Erythroblast (primary cell): ENCODE measurements around the gene MYO16.

ENCODE experiments used
- DNase-seq, 2 experiments: peaks; one replicate each; lab custom pipeline; 2025; lab: John Stamatoyannopoulos, UW
- GATA1 ChIP-seq: IDR thresholded peaks from 2 replicates; pipeline ENCODE4 v1.6.1; 2011; ENCODE audit warnings: low read depth, mild to moderate bottlenecking, control low read depth, low read length, moderate library complexity
- POLR2A ChIP-seq: IDR thresholded peaks from 2 replicates; pipeline ENCODE4 v1.6.1; 2011; ENCODE audit warnings: mild to moderate bottlenecking, low read length

The MYO16 gene

DNA sequence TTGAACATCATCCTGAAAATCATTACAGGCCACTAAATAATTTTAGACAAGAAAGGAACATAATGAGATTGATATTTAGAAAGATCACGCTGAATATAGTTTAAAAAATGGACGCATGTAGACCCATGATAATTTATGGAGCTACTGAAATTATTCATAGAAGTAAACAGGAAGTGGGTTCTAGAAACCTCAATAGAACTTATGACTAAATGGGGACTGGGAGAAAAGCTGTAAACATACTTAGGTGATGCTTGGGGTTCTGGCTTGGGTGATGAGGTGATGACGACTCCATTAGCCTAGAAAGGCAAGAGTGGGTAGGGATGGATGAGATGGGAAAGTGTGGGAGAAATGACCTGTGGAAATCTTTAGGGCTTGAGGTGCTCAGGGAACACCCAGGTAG lies 484.0 kb downstream of the MYO16 start:
- no peak for DNase-seq
- TF ChIP-seq POLR2A (no peak), GATA1 (no peak)

DNA sequence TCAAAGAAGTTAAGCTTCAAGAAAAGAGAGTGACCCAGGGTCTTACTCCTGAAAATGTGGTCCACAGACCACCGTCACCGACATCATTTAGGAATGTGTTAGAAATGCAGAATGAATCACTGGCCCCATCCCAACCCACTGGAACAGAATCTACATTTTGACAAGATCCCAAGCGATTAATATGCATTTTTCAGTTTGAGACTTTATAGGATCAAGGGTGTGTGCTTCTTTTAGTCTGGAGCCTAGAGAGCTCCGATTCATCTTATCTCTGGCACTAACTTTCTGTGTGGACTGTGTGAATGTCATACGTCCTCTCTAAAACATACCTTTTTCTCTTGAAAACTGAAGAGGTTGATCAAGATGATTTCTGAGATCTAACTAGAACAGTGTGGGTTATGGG lies 484.8 kb downstream of the MYO16 start:
- no peak for TF ChIP-seq GATA1
- TF ChIP-seq POLR2A: no peak
- no peak for DNase-seq

DNA sequence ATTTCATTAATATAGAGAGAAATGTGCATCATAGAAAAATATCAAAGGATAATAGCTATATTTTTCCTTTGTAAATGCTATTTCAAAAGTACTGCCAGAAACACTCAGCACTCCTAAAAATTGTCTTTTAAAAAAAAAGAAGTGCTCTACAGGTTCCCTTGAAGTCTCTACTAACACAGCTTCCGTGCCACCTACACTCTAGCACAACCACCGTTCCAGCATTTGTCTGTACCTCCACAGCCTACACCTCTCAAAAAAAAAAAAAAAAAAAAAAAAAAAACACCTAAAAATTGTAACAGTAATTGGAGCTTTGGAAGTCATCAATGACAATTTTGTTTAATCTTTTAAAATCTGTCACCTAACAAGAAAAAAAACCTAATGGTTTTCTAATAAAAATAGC lies 485.6 kb downstream of the MYO16 start:
- TF ChIP-seq POLR2A (no peak), GATA1 (no peak)

DNA sequence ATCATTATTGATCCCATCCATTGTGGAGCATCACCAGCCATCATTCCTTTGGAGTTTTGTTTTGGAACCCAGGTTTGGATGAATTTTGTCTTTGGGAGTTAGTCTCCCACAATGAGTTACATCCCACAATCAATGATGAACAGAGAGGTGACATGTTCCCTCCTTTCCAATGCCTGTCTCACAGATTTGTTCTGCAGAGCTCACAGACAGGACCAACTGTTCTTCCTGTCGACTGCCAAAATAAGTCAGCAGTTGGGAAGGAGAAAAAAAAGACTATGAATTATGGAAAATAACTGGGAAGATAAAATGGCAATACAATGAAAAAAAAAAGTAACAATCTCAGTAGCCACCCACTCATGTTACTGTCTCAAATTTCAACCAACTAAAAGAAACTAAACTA lies 489.1 kb downstream of the MYO16 start:
- no peak for TF ChIP-seq POLR2A
- TF ChIP-seq GATA1: no peak
- no peak for DNase-seq

More for the DNA sequence above, 485.6 kb downstream of the MYO16 start:
- no peak for DNase-seq

DNA sequence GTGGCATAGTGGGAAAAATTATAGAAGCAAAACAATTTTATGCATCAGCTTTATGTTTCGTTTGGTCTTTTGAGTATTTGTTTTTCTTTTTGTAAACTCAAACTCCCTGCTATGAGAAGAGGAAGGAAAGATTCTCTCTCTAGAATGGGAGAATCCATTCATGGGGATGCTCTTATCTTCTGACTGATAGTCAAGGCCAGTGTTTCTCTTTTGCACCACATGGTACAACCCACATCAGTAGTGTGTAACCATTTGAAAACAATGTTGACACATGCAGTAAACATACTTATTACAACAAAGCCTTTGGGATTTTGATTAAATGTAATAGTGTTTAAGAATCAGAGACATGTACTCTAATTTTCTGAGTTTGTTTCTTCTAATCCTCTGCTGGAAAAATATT lies 490.5 kb downstream of the MYO16 start:
- DNase-seq: no peak
- no peak for TF ChIP-seq GATA1
- no peak for TF ChIP-seq POLR2A

DNA sequence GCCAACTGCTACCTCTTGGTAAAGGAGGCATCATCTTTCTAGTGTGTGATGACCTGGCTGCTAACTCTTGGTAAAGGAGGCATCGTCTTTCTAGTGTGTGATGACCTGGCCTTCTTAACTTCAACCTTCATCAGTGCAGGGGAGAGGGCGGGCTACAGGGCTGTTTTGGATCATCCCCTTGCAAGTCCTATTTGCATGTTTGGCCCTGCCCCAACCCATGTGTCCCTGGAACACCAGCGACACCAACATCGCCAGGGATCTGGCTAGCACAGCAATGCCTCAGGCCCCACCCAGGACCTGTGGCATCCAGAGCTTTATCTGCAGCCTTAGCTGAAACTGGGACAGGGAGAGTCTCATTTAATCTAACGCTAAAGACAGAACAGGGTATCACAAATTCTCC lies 492.4 kb downstream of the MYO16 start:
- DNase-seq: no peak
- TF ChIP-seq POLR2A (no peak), GATA1 (no peak)

DNA sequence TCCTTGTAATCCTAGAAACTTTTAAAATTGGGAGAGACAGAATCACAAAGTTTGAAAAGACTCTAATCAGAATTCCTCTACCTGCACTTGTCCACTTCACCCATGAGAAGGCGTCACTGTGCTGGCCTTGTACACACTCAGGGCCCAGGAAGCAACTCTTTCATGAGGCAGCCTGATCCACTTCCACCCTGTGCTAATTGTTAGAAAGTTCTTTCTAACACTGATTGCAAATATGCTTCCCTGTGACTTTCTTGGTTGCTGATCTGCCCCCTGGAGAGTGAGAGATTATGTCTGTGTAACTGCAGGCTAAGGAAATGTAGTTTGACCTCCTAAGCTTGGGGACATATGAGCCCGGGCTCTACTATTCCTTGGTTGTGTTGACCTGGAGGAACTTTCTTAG lies 494.6 kb downstream of the MYO16 start:
- TF ChIP-seq GATA1: no peak
- TF ChIP-seq POLR2A: no peak
- no peak for DNase-seq

DNA sequence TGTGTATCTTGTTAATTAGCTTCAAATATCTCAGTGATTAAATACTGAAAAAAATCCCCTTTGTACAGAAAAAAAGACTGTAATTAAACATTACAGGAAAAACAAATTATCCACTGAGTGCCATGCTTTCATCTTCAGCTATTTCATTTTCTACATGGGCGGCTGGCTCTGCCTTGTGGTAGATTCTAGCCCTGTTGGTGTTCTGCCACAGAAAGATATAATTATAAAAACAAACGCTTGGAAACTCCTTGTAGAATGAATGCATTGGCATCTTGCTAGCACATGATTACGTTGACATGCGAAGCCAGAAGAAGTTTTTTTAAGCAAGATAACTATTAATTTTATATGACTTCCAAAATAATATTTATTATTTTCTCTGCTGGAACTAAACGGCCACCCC lies 496.8 kb downstream of the MYO16 start:
- no peak for DNase-seq
- TF ChIP-seq GATA1: no peak
- no peak for TF ChIP-seq POLR2A

DNA sequence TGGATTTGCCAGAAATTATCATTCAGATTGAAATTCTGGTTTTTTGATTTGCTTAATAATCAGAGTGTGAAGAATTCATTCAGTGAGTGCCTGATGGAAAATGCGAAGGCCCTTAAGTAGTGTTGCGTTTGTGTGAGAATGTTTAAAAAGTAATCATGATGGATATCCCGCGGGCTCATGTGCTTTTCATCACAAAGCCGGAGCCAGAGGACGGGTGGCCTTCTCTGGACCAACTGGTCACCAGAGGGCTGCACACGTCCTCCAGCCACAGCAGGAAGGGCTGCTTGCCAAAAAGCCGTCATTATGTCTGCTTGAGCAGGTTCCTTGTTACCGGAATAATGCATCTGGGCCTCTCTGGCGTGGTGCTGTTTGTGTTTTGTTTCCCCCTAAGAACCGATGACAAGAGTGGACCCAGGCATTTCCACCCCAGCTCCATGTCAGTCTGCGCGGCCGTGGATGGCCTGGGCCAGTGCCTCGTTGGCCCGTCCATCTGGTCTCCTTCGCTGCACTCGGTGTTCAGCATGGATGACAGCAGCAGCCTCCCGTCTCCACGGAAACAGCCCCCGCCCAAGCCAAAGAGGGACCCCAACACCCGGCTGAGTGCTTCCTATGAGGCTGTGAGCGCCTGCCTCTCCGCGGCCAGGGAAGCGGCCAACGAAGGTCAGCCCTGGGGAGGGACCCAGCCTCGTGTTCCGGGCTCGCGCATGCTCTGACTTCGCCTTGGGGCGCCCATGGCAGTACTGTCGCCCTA lies 497.7 kb downstream of the MYO16 start:
- no peak for DNase-seq
- TF ChIP-seq GATA1: no peak
- no peak for TF ChIP-seq POLR2A

DNA sequence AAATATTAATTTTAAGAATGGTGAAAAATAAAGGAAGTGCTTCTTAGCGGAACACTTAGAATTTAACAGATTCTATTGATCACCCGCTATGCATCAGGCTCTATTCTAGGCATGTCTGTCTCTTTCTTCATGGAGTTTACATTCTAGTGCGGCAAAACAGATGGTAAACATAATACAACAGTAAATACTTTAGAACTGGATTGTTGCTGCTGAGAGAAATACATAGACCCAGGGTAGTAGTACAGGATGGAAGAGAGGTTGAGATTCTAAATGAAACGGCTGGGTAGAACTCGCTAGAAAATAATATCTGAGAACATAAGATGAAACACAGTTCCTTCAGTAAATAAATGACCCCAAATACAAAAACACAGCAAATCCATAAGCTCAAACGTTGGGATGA lies 498.7 kb downstream of the MYO16 start:
- TF ChIP-seq POLR2A (no peak), GATA1 (no peak)
- no peak for DNase-seq

DNA sequence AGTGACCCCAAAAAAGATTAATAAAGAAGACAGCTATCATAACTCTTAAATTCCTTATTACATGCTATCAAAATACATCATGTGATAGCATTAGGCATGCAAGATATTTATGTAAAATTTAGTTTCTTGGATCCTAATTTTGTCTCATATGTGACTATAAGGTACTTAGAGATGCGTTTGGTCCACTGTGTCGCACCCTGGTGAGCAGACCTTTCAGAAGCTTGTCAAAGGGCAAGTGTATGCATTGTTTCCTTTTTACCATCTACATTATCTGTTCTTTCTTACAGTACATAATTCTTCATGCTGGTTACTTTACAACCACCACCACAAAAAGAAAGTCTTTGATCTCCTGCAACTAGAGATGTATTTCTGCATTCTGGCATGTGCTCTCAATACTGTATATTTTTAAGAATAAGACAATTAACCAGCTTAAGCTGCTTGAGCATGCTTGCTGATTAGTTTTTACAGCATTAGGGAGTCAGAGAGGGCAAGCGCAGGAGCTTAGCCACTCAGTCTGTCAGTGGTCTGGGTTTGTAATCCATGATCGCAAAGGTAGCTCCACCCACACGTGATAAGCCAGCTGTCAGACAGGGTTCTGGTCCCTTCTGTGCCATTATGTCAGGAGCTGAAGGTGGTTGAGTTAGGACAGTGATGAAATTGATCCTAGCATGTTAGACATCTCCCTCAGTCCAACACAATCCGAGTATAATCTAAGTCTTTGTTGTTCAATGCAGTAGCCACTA lies 500.9 kb downstream of the MYO16 start:
- TF ChIP-seq GATA1 (no peak), POLR2A (no peak)
- DNase-seq: no peak

DNA sequence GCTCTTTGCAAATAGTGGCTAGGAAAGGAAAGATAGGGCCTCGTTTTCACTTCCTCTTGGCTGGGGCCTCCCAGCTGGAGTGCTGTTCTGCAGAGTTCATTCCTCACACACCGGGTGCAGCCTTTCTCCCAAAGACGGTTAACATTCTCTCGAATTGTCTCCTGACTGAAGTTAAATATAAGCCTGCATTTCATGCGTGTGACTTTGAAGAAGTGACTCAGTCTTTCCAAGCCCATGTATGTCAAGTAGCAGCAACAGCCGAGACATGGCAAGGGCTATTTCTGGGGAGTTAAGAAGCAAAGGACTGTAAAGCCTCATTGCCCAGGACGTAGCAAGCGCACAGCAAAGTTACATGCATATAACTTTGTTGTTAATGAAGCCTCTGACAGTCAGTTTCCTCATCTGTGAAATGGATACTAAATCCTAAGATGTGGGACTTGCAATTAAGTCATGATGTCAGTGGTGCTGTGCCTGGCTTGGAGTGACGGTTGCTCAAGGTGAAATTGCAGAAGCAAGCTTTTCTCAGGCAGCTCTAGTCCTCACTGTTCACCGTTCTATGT lies 502.4 kb downstream of the MYO16 start:
- TF ChIP-seq POLR2A (no peak), GATA1 (no peak)
- DNase-seq: no peak

DNA sequence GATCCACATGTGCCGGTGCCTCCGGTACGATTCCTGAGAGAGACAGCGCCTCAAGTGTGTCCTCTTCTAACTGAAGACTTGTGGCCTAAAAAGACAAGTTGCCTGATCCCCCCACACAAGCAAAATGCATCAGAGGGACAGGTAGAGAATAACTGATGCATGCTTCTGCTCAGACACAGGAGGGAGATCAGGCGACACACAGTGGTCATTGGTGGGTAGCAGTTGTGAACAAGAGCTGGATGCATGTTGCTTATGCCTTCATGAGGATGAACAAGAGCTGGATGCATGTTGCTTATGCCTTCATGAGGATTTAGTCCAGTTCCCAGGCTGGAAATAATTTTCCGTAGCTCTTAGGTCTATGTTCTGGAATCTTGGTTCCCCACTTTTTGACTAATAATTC lies 505.6 kb downstream of the MYO16 start:
- no peak for DNase-seq
- TF ChIP-seq POLR2A (no peak), GATA1 (no peak)

DNA sequence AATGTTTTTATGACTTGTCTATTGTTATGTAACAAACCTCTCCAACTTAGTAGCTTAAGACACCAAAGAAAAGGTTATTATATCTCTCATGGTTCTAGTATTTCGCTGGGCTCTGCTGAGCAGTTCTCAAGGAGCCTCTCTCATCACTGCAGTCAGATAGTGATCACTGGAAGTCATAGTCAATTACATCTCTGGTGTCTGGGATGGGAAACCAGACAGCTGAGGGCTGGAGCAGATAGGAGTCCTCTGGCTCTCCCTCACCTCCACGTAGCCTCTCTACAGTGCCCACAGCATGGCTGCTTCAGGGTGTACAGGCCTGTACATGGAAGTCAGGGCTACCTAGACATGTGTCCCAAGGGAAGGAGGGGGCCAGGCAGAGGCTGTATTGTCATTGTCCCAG lies 507.5 kb downstream of the MYO16 start:
- DNase-seq: no peak
- no peak for TF ChIP-seq GATA1

DNA sequence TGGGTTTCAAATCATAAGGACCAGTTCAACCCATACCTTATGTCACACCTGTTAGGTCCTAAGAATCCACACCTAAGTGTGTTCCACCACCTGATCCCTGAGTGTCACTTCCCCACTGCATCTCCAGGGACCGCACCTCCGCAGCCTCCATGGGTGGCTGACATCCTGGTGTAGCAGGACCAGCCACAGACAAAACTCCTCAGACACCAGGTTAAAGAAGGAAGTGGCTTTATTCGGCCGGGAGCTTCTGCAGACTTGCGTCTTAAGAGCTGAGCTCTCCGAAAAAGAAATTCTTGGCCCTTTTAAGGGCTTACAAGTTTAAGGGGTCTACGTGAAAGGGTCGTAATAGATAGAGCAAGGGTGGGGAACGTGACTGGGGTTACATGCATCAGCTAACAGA lies 509.9 kb downstream of the MYO16 start:
- no peak for DNase-seq
- TF ChIP-seq POLR2A (no peak), GATA1 (no peak)
